CD4-positive, CD25-positive, alpha-beta regulatory T cell (primary cell): ENCODE data around the gene MACROD2. TPM values are rescaled to one million over a fixed set of nuclear protein-coding genes. Genes with fewer than 3 reads are reported as not detected.

Experiments used
- ATAC-seq, 2 donors: fragments of 150-1000 bp; cut with Tn5 transposase; one replicate each; pipeline ENCODE4 v1.10.0; 2021; ENCODE audit warnings: low read depth in 2 of 2, moderate number of reproducible peaks in 2 of 2, moderate library complexity in 1 of 2
- DNase-seq, 3 donors: peaks; one replicate each; pipeline versions ENCODE4 v3.0.0 to v3.0.0-alpha.2; 2012 to 2022; ENCODE audit warnings: mixed read lengths in 1 of 3
- H3K27ac ChIP-seq: one replicate; pipeline ENCODE4 v1.7.0; 2013; ENCODE audit warnings: mild to moderate bottlenecking, low read length; ENCODE audit not compliant: insufficient read depth, poor library complexity, severe bottlenecking
- H3K27me3 ChIP-seq: one replicate; pipeline ENCODE4 v1.7.0; 2013; ENCODE audit warnings: low read length; ENCODE audit not compliant: control insufficient read depth, insufficient read depth
- H3K36me3 ChIP-seq: one replicate; pipeline ENCODE4 v1.7.0; 2013; ENCODE audit warnings: mild to moderate bottlenecking, low read length, moderate library complexity; ENCODE audit not compliant: control insufficient read depth, insufficient read depth
- H3K4me1 ChIP-seq: 2 replicates; pipeline ENCODE4 v1.7.0; 2013; ENCODE audit warnings: mild to moderate bottlenecking, low read length; ENCODE audit not compliant: insufficient read depth, control insufficient read depth, poor library complexity, severe bottlenecking
- H3K4me3 ChIP-seq: one replicate; pipeline ENCODE4 v1.7.0; 2013; ENCODE audit warnings: low read depth, mild to moderate bottlenecking, low read length, moderate library complexity
- H3K9me3 ChIP-seq, 2 experiments: 1 replicate in 1 of 2; 2 replicates in 1 of 2; pipeline ENCODE4 v1.7.0; 2013; ENCODE audit warnings: low read length in 2 of 2, mild to moderate bottlenecking in 1 of 2, moderate library complexity in 1 of 2; ENCODE audit not compliant: control insufficient read depth in 2 of 2
- H3K27ac Mint-ChIP-seq, 3 donors: one replicate each; pipeline ENCODE4 v1.8.0; 2020 to 2022; ENCODE audit warnings: mild to moderate bottlenecking in 3 of 3, mixed read lengths in 3 of 3, moderate library complexity in 2 of 3
- H3K27me3 Mint-ChIP-seq: one replicate; pipeline ENCODE4 v1.8.0; 2022; ENCODE audit warnings: mild to moderate bottlenecking, mixed read lengths
- H3K36me3 Mint-ChIP-seq: one replicate; pipeline ENCODE4 v1.8.0; 2020; ENCODE audit warnings: mixed read lengths
- H3K4me1 Mint-ChIP-seq, 4 donors: one replicate each; pipeline ENCODE4 v1.8.0; 2020 to 2022; ENCODE audit warnings: mixed read lengths in 4 of 4, mild to moderate bottlenecking in 1 of 4
- H3K4me3 Mint-ChIP-seq, 4 donors: one replicate each; pipeline ENCODE4 v1.8.0; 2020 to 2022; ENCODE audit warnings: mild to moderate bottlenecking in 4 of 4, mixed read lengths in 4 of 4, moderate library complexity in 3 of 4
- H3K9me3 Mint-ChIP-seq, 7 donors: one replicate each; pipeline ENCODE4 v1.8.0; 2020 to 2022; ENCODE audit warnings: mixed read lengths in 7 of 7, mild to moderate bottlenecking in 3 of 7, moderate library complexity in 2 of 7
- polyA plus RNA-seq, 4 donors: library from polyadenylated mRNA; unstranded; fragments of 300-500 nt; fragmentation: Illumina TruSeq; gene quantifications; one replicate each; pipeline ENCODE4 v1.2.3, GENCODE V29; 2021
- total RNA-seq: library from RNA; stranded (reverse); gene quantifications from one replicate; pipeline ENCODE4 v1.2.3, GENCODE V29; 2022

The MACROD2 gene
- total and polyA plus RNA-seq, 5 donors from 2014 or later: 1.4 TPM; not detected in 4

DNA sequence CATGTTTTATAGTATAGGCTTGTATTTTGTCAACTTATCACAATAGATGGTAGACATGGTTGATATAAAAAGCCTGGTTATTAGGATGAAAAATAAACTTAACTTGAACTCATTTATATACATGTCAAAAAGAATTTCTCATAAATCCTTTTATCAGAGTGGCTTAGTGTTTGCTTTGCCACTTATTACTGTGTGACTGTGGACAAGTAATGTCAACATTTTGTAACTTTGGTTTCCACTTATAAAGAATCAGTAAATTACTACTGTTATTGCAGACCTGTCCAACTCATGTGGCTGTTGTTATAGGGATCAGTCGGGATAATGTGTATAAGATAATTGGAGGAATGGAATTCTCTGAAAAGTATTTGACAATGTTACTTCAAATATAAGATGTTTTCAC is 1236.9 kb downstream of the MACROD2 start:
- no peaks in the 10 kb centered on the region for H3K27me3 ChIP-seq
- H3K9me3 ChIP-seq: no peaks in the 10 kb centered on the region
- no peaks in the 10 kb centered on the region for H3K4me1 Mint-ChIP-seq
- no peak overlapping the region for H3K4me3 Mint-ChIP-seq
- H3K4me1 ChIP-seq: no peaks in the 10 kb centered on the region
- no peaks in the 10 kb centered on the region for H3K27me3 Mint-ChIP-seq
- DNase-seq: no peak
- no peaks in the 10 kb centered on the region for H3K36me3 Mint-ChIP-seq
- no peak overlapping the region for H3K4me3 ChIP-seq
- no peak for ATAC-seq
- no peak overlapping the region for H3K27ac ChIP-seq
- no peaks in the 10 kb centered on the region for H3K36me3 ChIP-seq
- no peak overlapping the region for H3K27ac Mint-ChIP-seq
- H3K9me3 Mint-ChIP-seq: peaks cover 3 to 34% (median 6%) of the 10 kb centered on the region in 7 donors

DNA sequence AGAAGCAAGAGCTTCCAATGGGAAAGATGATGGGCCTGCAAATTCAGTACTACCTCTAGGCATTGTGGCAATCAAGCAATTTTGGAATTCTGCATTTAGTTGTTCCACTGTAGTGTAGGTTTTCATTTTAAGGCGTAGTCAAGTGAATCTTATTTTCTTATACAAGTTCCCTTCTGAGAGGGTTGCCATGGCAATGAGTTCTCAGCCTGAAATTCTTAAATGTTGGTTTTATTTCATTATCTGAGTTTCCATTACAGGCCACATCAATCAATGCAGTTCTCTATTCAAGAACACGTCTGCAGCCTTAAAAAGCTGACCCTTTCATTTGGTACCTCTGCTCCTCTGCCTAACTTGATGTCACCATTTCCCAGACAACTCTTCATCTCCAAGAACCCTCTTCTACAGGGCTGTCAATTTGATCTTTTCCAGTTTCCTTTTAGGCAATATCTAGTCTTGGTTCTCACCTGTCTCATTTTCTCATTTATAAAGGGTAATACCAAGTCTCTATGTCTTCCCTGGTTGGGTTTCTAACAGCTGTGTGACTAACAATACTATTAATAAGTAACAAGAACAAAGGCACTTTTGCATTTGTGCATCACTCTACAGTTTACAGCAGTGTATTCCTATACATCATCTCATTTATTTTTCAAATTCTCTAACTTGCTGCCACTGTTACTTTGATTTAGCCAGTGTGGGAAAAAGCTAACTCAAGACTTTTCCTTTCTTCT is 1240.3 kb downstream of the MACROD2 start:
- no peak for ATAC-seq
- no peak overlapping the region for H3K27ac ChIP-seq
- no peak overlapping the region for H3K4me3 ChIP-seq
- Mint-ChIP-seq H3K27ac (no peak overlapping the region), H3K4me1 (no peaks in the 10 kb centered on the region), H3K4me3 (no peak overlapping the region), H3K27me3 (no peaks in the 10 kb centered on the region), H3K36me3 (no peaks in the 10 kb centered on the region), H3K9me3 (peaks cover 0 to 31% (median 8%) of the 10 kb centered on the region in 7 donors)
- H3K9me3 ChIP-seq: peaks cover 0 to 1% of the 10 kb centered on the region in 2 experiments
- H3K36me3 ChIP-seq: no peaks in the 10 kb centered on the region
- no peaks in the 10 kb centered on the region for H3K27me3 ChIP-seq
- H3K4me1 ChIP-seq: no peaks in the 10 kb centered on the region
- no peak for DNase-seq

DNA sequence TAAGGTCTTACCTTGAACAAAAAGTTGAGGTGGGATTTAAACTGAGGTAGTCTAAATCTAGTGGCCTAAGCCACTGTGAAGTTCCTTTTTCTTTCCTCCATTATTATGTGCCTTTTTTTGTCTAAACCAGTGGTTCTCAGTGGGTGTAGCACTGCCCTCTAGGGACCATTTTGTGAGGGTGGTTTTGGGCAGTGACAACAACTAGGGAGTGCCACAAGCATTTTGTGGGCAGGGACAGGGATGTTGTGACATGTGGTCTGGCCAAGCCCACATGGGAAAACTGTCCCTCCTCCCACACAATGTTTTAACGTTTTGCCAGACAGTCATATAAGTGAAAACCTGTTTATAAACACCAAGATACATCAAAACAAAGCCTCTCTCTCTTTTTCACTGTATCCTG is 1241.5 kb downstream of the MACROD2 start:
- Histone ChIP-seq H3K4me1 (no peaks in the 10 kb centered on the region), H3K36me3 (no peaks in the 10 kb centered on the region), H3K27me3 (no peaks in the 10 kb centered on the region), H3K9me3 (peaks cover 0 to 1% of the 10 kb centered on the region in 2 experiments), H3K27ac (no peak overlapping the region), H3K4me3 (no peak overlapping the region)
- H3K4me1 Mint-ChIP-seq: no peaks in the 10 kb centered on the region
- ATAC-seq: no peak
- no peak overlapping the region for H3K4me3 Mint-ChIP-seq
- H3K9me3 Mint-ChIP-seq: peaks cover 0 to 28% (median 6%) of the 10 kb centered on the region in 7 donors
- H3K36me3 Mint-ChIP-seq: no peaks in the 10 kb centered on the region
- H3K27ac Mint-ChIP-seq: no peak overlapping the region
- no peak for DNase-seq
- H3K27me3 Mint-ChIP-seq: no peaks in the 10 kb centered on the region

DNA sequence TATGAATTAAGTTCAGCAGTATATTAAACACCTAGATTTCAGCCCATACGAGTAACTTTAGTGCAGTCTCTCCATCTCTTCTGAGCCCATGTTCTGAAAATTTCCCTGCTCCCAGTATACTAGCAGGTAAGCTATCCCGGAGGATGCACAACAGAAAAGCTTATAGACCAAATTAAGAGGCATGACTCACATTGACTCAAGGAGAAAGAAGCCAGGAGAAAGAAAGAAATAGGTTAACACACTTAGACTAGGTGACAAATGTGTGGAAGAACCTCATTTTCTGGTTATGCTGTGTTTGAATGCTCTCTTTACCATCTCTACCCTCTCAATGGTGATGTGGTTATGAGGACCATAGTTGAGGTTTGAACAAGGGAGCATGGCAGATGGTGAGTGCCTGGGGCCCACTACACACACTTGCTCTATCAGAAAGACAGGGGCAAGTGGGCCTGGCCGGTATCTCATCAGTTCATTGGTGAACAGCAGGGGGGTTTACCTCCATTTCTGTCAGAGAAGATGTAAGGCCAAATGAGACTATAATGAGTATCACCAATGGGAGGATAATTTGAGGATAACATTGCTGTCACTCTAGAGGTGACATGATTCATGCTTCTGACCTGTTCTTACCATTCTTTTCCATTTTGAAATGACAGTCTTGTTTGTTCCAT is 1244.4 kb downstream of the MACROD2 start:
- no peaks in the 10 kb centered on the region for H3K27me3 ChIP-seq
- no peak overlapping the region for H3K27ac ChIP-seq
- H3K9me3 ChIP-seq: peaks cover 0 to 1% of the 10 kb centered on the region in 2 experiments
- Mint-ChIP-seq H3K4me3 (no peak overlapping the region), H3K9me3 (peaks cover 0 to 16% (median 8%) of the 10 kb centered on the region in 7 donors), H3K27me3 (no peaks in the 10 kb centered on the region), H3K27ac (no peak overlapping the region), H3K4me1 (no peaks in the 10 kb centered on the region), H3K36me3 (no peaks in the 10 kb centered on the region)
- DNase-seq (no peak), ATAC-seq (no peak)
- no peak overlapping the region for H3K4me3 ChIP-seq
- no peaks in the 10 kb centered on the region for H3K4me1 ChIP-seq
- no peaks in the 10 kb centered on the region for H3K36me3 ChIP-seq

DNA sequence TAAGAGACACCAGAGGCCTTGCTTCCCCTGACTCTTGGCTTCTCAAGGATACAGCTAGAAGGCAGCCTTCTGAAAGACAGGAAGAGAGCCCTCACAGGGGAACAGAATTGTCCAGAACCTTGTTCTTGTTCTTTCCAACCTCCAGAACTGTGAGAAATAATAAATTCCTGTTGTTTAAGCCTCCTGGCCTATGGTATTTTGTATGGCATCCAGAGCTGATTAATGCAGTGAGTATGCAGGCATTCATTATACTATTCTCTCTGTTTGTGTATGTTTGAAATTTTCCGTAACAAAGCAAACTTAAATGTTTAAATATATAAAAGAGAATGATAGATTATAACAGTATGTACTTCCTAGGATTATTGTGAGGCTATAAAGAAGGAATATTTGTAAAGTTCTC is 1245.5 kb downstream of the MACROD2 start:
- no peak overlapping the region for H3K27ac Mint-ChIP-seq
- Histone ChIP-seq H3K4me3 (no peak overlapping the region), H3K4me1 (no peaks in the 10 kb centered on the region), H3K27ac (no peak overlapping the region), H3K9me3 (peaks cover 0 to 1% of the 10 kb centered on the region in 2 experiments), H3K27me3 (no peaks in the 10 kb centered on the region), H3K36me3 (no peaks in the 10 kb centered on the region)
- H3K4me3 Mint-ChIP-seq: no peak overlapping the region
- no peaks in the 10 kb centered on the region for H3K36me3 Mint-ChIP-seq
- no peaks in the 10 kb centered on the region for H3K4me1 Mint-ChIP-seq
- no peaks in the 10 kb centered on the region for H3K27me3 Mint-ChIP-seq
- DNase-seq (no peak), ATAC-seq (no peak)
- peaks cover 0 to 13% (median 7%) of the 10 kb centered on the region in 7 donors for H3K9me3 Mint-ChIP-seq

DNA sequence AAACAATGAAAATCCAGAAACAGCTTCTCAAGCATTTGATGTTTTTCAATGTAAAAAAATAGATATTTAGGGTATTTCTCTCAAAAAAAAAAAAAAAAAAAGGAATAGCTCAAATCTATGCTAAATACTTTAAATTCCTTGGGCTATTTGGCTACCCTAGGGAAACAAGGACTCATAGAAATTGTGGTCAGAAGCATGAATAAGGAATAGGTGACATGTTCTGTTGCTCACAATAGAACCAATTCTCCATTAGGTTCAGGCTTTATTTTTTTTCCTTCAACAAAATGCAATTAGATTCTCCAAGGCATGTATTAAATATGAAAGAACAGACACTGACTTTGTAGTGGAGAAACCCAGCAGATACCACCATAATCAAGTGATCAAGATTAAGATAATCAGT is 1246.4 kb downstream of the MACROD2 start:
- no peak overlapping the region for H3K4me3 ChIP-seq
- peaks cover 0 to 13% (median 6%) of the 10 kb centered on the region in 7 donors for H3K9me3 Mint-ChIP-seq
- H3K4me3 Mint-ChIP-seq: no peak overlapping the region
- H3K9me3 ChIP-seq: peaks cover 0 to 1% of the 10 kb centered on the region in 2 experiments
- no peak overlapping the region for H3K27ac ChIP-seq
- H3K27me3 ChIP-seq: no peaks in the 10 kb centered on the region
- H3K36me3 ChIP-seq: no peaks in the 10 kb centered on the region
- no peaks in the 10 kb centered on the region for H3K4me1 ChIP-seq
- no peak for ATAC-seq
- no peaks in the 10 kb centered on the region for H3K27me3 Mint-ChIP-seq
- H3K36me3 Mint-ChIP-seq: no peaks in the 10 kb centered on the region
- no peaks in the 10 kb centered on the region for H3K4me1 Mint-ChIP-seq
- no peak overlapping the region for H3K27ac Mint-ChIP-seq
- no peak for DNase-seq

DNA sequence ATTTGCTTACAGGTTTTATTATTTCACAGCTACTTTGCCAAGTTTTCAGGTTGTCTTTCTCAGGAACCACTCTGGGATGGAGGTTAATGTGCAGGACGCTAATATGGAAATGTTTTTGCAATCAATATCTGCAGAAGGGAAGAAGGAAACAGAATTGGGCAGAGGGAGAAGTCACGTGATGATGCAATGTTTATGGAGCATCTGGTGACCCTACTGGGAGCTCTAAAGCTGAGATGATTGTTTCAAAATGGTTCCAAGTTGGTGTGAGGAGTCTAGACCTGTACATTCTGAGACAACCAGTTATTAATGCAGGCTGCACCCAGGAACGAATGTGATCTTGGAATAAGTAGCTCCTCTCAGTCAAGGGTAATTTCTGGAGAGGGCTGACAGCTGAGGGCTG is 1247.5 kb downstream of the MACROD2 start:
- Mint-ChIP-seq H3K27ac (no peak overlapping the region), H3K27me3 (no peaks in the 10 kb centered on the region), H3K4me3 (no peak overlapping the region), H3K36me3 (no peaks in the 10 kb centered on the region), H3K9me3 (peaks cover 0 to 8% (median 5%) of the 10 kb centered on the region in 7 donors), H3K4me1 (no peaks in the 10 kb centered on the region)
- no peak overlapping the region for H3K27ac ChIP-seq
- H3K4me1 ChIP-seq: no peaks in the 10 kb centered on the region
- DNase-seq: no peak
- no peak overlapping the region for H3K4me3 ChIP-seq
- H3K27me3 ChIP-seq: no peaks in the 10 kb centered on the region
- ATAC-seq: no peak
- H3K9me3 ChIP-seq: peaks cover 0 to 1% of the 10 kb centered on the region in 2 experiments
- H3K36me3 ChIP-seq: no peaks in the 10 kb centered on the region

DNA sequence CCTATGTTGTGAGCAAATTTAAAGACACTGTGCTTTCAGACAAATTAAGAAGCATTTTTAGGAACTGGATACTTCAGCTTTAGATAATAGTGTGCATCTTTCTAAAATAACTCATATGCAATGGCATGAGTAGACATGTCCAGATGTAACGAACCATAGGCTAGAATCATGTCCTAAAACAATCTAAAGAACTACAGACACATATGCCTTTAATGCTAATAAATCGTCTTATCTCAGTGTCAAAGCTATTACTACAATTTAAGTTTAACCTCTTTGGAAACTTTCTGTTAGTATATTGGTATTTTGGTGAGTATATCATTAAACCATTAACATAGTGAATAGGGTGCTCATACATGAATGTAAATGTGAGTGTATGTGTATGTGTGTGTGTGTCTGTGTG is 1250.6 kb downstream of the MACROD2 start:
- no peaks in the 10 kb centered on the region for H3K27me3 Mint-ChIP-seq
- no peaks in the 10 kb centered on the region for H3K36me3 Mint-ChIP-seq
- Histone ChIP-seq H3K4me3 (no peak overlapping the region), H3K27ac (no peak overlapping the region), H3K9me3 (peaks cover 0 to 2% of the 10 kb centered on the region in 2 experiments), H3K27me3 (no peaks in the 10 kb centered on the region), H3K36me3 (no peaks in the 10 kb centered on the region), H3K4me1 (no peaks in the 10 kb centered on the region)
- DNase-seq: no peak
- peaks cover 0 to 12% (median 7%) of the 10 kb centered on the region in 7 donors for H3K9me3 Mint-ChIP-seq
- no peak overlapping the region for H3K27ac Mint-ChIP-seq
- H3K4me1 Mint-ChIP-seq: no peaks in the 10 kb centered on the region
- no peak for ATAC-seq
- H3K4me3 Mint-ChIP-seq: no peak overlapping the region
